ENCODE measurements around the gene CHRM1.

Gene CHRM1

DNA sequence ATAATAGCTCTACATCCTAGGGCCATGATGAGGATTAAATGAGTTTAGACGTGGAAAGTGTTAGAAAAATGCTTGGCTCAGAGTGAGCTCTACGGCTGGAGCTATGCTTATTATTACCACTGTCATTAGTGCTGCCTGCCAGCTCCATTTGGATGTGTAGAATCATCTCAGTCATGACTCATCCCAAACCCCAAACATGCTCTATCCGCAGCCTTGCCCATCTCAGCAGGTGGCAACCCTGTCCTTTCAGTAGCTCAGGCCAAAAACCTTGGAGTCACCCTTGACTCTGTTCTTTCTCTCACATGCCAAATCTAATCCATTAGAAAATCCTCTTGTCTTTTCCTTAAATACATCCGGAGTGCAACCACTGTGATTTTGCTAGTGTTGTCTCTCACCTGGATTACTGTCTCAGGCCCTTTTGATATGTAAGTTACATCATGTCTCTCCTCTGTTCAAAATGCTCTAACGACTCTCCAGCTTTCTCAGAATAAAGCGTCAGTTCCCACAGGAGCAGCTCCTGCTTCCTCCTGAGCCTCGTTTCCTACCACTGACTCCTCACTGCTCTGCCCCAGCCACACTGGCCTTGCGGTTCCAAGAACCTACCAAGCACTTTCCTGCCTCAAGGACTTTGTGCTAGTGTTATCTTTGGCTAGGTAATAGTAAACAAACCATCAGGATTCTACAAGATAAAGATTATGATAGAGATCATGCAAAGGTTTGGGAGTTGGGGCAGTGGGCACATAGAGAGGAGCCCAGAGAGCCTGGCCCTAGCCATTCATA is 10.5 kb upstream of the CHRM1 start:
- Histone ChIP-seq H3K4me2 (ENCODE audit: low read depth, low read length) (no peak overlapping the region), H3K9me2 (replicated peaks; ENCODE audit: insufficient read depth, low read length) (no peaks in the 10 kb centered on the region), H3K9me3 (replicated peaks; ENCODE audit: insufficient read depth, low read length) (no peaks in the 10 kb centered on the region), H4K20me1 (ENCODE audit: insufficient read depth, low read length) (no peaks in the 10 kb centered on the region), H3K27ac (ENCODE audit: low read length) (no peak overlapping the region), H3K9ac (ENCODE audit: low read length) (no peak overlapping the region), H3K27me3 (replicated peaks; ENCODE audit: insufficient read depth, low read length) (peaks cover 42% of the 10 kb centered on the region), H3K4me3 (ENCODE audit: low read length) (no peak overlapping the region), H3K4me1 (ENCODE audit: low read length) (no peaks in the 10 kb centered on the region), H3K79me2 (ENCODE audit: low read length) (no peaks in the 10 kb centered on the region), H2AFZ (ENCODE audit: low read length) (no peak overlapping the region), H3K36me3 (replicated peaks; ENCODE audit: insufficient read depth, low read length) (no peaks in the 10 kb centered on the region), H3F3A (ENCODE audit: insufficient read depth, low read length) (no peaks in the 10 kb centered on the region)
- DNase-seq, result no peak
- TF ChIP-seq EZH2 (optimal IDR thresholded peaks at IDR 0.05; ENCODE audit: low read depth, low read length) (no peak), EZH2phosphoT487 (IDR thresholded peaks at IDR 0.05; ENCODE audit: low read length) (no peak)
- TF ChIP-seq, protein P1, sequence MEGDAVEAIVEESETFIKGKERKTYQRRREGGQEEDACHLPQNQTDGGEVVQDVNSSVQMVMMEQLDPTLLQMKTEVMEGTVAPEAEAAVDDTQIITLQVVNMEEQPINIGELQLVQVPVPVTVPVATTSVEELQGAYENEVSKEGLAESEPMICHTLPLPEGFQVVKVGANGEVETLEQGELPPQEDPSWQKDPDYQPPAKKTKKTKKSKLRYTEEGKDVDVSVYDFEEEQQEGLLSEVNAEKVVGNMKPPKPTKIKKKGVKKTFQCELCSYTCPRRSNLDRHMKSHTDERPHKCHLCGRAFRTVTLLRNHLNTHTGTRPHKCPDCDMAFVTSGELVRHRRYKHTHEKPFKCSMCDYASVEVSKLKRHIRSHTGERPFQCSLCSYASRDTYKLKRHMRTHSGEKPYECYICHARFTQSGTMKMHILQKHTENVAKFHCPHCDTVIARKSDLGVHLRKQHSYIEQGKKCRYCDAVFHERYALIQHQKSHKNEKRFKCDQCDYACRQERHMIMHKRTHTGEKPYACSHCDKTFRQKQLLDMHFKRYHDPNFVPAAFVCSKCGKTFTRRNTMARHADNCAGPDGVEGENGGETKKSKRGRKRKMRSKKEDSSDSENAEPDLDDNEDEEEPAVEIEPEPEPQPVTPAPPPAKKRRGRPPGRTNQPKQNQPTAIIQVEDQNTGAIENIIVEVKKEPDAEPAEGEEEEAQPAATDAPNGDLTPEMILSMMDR (IDR thresholded peaks at IDR 0.05; ENCODE audit: low read length), result no peak

DNA sequence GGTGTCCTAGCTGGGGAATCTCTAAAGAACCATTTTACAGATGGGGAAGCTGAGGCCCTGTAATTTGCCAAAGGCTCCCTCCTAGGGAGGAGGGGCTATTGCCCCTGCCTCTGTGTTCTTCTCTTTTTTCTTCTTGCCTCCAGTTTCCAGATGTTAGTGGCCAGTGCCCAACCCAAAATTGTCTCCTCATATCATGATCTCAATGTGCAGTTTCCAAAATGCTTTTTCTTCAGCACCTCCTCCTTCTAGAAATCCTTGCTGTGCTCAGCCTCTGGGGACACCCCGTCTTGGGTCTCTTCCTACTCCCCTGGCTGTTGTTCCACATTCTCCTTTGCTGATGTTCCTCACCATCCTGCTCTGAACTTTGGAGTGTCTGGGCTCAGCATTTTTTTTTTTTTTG is 9.5 kb upstream of the CHRM1 start:
- H3K4me2 ChIP-seq (ENCODE audit: low read depth, low read length), result no peak overlapping the region
- no peaks in the 10 kb centered on the region for H3K9me2 ChIP-seq (replicated peaks; ENCODE audit: insufficient read depth, low read length)
- no peaks in the 10 kb centered on the region for H3K79me2 ChIP-seq (ENCODE audit: low read length)
- no peak for TF ChIP-seq EZH2phosphoT487 (IDR thresholded peaks at IDR 0.05; ENCODE audit: low read length)
- TF ChIP-seq EZH2 (optimal IDR thresholded peaks at IDR 0.05; ENCODE audit: low read depth, low read length), result no peak
- TF ChIP-seq, protein P1 (IDR thresholded peaks at IDR 0.05; ENCODE audit: low read length), result no peak
- no peak overlapping the region for H2AFZ ChIP-seq (ENCODE audit: low read length)
- H3K9me3 ChIP-seq (replicated peaks; ENCODE audit: insufficient read depth, low read length), result no peaks in the 10 kb centered on the region
- no peak overlapping the region for H3K4me3 ChIP-seq (ENCODE audit: low read length)
- no peaks in the 10 kb centered on the region for H3K36me3 ChIP-seq (replicated peaks; ENCODE audit: insufficient read depth, low read length)
- H3K9ac ChIP-seq (ENCODE audit: low read length), result no peak overlapping the region
- H4K20me1 ChIP-seq (ENCODE audit: insufficient read depth, low read length), result no peaks in the 10 kb centered on the region
- no peaks in the 10 kb centered on the region for H3F3A ChIP-seq (ENCODE audit: insufficient read depth, low read length)
- peaks cover 52% of the 10 kb centered on the region for H3K27me3 ChIP-seq (replicated peaks; ENCODE audit: insufficient read depth, low read length)
- H3K4me1 ChIP-seq (ENCODE audit: low read length), result no peaks in the 10 kb centered on the region
- no peak for DNase-seq
- H3K27ac ChIP-seq (ENCODE audit: low read length), result no peak overlapping the region

DNA sequence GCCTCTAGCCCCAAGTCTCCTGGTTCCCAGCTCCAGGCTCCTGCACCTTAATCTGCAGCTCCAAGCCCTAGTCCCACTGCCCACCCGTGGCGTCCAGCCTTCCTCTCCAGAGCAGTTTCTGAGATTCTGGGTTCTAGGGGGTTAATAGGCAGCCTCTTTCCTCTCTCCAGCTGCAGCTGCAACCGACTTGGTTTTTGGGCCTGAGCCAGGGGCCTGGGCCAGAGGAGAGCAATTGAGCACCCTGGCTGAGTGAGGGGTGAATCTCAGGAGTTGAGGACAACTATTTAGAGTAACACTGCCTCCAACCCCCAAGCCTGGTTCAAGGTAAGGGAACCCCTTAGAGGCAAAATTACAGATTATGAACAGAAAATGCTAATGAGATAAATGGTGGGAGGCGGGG is 9.0 kb upstream of the CHRM1 start:
- no peaks in the 10 kb centered on the region for H3K9me3 ChIP-seq (replicated peaks; ENCODE audit: insufficient read depth, low read length)
- no peaks in the 10 kb centered on the region for H3K36me3 ChIP-seq (replicated peaks; ENCODE audit: insufficient read depth, low read length)
- no peak for DNase-seq
- H3K9me2 ChIP-seq (replicated peaks; ENCODE audit: insufficient read depth, low read length), result no peaks in the 10 kb centered on the region
- H3K27ac ChIP-seq (ENCODE audit: low read length), result no peak overlapping the region
- no peak overlapping the region for H3K4me3 ChIP-seq (ENCODE audit: low read length)
- no peaks in the 10 kb centered on the region for H3K79me2 ChIP-seq (ENCODE audit: low read length)
- H3K27me3 ChIP-seq (replicated peaks; ENCODE audit: insufficient read depth, low read length), result peaks cover 57% of the 10 kb centered on the region
- no peaks in the 10 kb centered on the region for H3F3A ChIP-seq (ENCODE audit: insufficient read depth, low read length)
- H3K4me1 ChIP-seq (ENCODE audit: low read length), result no peaks in the 10 kb centered on the region
- no peak overlapping the region for H3K4me2 ChIP-seq (ENCODE audit: low read depth, low read length)
- no peak overlapping the region for H2AFZ ChIP-seq (ENCODE audit: low read length)
- no peak for TF ChIP-seq EZH2 (optimal IDR thresholded peaks at IDR 0.05; ENCODE audit: low read depth, low read length)
- no peak for TF ChIP-seq EZH2phosphoT487 (IDR thresholded peaks at IDR 0.05; ENCODE audit: low read length)
- TF ChIP-seq, protein P1 (IDR thresholded peaks at IDR 0.05; ENCODE audit: low read length), result no peak
- H4K20me1 ChIP-seq (ENCODE audit: insufficient read depth, low read length), result no peaks in the 10 kb centered on the region
- H3K9ac ChIP-seq (ENCODE audit: low read length), result no peak overlapping the region
